ENCODE results near the gene SPON1.

DNA sequence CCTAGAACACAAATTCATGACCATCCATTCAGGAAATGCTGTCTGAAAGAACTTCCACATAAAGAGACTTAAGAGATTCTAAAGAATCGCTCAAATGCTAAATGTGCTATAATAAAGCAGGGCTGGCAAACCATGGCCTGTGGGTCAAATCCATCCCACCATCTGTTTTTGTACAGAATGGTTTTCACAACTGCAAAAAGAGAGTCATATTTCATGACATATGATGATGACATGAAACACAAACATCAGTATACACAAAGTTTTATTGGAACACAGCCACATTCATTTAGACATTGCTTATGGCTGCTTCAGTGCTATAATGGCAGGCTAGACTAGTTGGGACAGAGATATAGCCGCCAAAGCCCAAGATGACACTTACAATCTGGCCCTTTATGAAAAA is 311.4 kb downstream of the SPON1 start:
- TF ChIP-seq, protein P1, sequence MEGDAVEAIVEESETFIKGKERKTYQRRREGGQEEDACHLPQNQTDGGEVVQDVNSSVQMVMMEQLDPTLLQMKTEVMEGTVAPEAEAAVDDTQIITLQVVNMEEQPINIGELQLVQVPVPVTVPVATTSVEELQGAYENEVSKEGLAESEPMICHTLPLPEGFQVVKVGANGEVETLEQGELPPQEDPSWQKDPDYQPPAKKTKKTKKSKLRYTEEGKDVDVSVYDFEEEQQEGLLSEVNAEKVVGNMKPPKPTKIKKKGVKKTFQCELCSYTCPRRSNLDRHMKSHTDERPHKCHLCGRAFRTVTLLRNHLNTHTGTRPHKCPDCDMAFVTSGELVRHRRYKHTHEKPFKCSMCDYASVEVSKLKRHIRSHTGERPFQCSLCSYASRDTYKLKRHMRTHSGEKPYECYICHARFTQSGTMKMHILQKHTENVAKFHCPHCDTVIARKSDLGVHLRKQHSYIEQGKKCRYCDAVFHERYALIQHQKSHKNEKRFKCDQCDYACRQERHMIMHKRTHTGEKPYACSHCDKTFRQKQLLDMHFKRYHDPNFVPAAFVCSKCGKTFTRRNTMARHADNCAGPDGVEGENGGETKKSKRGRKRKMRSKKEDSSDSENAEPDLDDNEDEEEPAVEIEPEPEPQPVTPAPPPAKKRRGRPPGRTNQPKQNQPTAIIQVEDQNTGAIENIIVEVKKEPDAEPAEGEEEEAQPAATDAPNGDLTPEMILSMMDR (IDR thresholded peaks at IDR 0.05; ENCODE audit: low read length) = no peak
- no peak for TF ChIP-seq EZH2 (optimal IDR thresholded peaks at IDR 0.05; ENCODE audit: low read depth, low read length)
- TF ChIP-seq EZH2phosphoT487 (IDR thresholded peaks at IDR 0.05; ENCODE audit: low read length) = no peak
